HG03558 (cell line): ENCODE results near the gene SH3GL2.

Experiments
- ATAC-seq: cut with Tn5 transposase; IDR thresholded peaks from one replicate; pipeline ENCODE4 v1.9.1; 2021; ENCODE audit warnings: moderate number of reproducible peaks; ENCODE audit not compliant: unreplicated experiment; ENCODE audit errors: extremely low read depth

Gene SH3GL2

DNA sequence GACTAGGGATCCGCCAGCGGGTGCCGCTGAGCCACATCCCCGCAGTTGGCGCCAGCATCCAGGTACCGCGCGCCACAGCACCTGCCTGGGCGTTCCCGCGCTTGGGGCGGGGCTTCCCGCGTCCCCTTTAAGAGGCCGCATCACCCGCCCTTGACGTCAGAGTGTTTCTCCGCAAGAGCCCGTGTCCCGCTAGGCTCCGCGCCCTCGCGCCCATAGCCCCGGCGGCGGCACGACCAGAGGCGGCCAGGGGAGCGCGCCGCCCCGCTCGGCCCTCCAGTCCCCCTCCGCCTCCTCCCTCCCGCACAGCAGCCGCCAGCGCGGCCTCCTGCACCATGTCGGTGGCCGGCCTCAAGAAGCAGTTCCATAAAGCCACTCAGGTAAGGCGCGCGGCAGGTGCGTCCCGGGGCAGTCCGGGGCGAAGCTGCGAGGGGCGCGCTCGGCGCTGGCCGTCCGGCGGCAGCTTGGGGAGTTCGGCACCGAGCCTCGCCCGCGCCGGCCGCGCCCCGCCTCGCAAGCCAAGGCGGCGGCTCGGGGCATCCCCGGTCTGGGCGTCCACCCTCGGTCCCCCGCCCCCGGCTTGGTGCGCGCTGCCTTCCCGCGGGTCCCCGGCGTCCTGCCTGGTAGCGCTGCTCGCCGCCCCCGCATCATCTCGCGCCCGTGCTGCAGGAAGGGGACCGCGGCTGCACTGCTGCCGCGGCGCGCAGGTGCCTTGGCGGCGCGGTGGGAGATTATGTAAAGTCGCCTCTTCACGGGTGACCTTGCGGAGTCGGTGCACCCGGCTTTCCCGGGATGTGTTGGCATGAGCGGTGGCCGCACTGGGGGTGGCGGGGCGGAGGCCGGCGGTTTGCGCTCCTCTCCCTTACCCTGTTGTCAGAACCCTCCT is at the start of gene SH3GL2:
Gene SH3GL2 (plus strand): TSS at position 156 of the 883 bp plus-strand sequence.
- no peak for ATAC-seq

DNA sequence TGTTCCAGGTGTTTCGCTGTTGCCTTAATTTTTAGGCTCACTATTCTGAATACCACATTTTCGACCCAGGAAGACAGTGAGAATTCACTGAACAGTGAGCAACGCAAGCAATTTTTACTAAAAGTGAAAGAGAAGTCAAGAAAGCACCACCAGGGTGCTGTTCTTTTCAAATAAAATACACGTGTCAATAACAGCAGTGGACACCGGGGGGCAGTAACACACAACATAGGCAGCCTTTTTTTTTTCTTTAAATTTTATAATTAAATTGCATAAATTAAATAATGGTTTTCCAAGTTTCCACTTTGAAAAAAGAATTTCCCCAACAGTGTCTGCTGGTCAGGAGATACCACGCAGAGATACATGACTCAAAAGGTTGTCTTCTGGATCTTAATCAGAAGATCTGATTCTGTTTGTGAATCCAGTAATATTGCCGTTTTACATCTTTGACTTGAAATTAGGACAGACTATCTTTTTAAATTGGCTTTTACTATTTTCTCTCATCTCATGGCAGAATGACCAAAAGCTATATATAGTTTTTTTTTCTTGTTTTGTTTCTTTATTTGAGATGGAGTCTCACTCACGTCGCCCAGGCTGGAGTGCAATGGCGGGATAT is 47.1 kb upstream of the SH3GL2 start:
- ATAC-seq = peak; percentile 67

DNA sequence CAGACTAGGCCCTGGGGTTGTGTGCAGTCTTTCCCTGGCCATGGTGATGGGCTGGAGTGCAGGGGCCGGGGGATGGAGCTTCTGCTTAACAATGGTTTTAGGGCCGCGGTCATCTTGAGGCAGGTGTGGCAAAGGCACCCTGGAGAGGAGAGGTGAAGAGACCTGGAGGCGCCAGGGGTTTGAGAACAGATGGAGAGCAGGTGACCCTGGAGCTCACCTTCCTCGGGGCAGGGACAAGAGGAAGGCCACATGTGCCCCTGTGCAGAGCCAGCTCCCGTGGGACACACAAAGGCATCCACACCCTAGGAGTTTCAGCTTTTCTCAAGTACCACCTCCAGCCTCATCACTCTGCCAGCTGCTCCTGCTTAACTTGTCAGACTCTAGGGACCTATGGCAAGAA is 46.4 kb upstream of the SH3GL2 start:
- no peak for ATAC-seq

DNA sequence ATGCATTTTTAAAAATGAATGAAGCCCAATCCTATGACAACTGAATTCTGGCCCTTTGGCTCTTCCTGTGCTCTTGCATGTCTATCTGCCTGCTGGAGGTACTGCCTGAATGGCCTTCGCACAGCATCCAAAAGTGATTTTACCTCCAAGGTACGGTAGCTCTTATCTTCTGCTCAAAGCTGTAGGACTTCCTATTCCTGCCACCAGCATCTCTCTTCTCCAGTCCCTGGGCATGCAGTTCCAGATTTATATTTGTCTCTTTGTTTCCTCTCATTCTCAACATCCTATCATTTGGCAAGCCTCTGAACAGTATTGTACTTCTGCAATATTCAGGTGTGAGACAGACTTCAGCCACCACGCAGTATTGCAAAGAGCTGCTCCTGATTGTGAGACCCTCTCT is 43.7 kb upstream of the SH3GL2 start:
- ATAC-seq = no peak

DNA sequence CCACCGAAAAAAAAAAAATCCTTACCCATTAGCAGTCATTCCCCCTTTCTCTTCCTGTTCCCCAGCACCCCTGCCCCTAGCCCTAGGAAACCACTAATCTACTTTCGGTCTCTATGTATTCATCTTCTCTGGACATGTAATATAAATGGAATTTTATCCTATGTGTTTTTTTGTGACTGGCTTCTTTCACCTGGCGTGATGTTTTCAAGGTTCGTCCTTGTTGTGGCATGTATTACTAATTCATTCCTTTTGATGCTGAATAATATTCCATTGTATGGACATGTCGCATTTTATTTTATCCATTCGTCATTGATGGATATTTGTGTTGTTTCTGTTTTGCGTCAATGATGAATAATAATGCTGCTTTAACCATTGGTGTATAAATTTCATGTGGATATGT is 42.8 kb upstream of the SH3GL2 start:
- ATAC-seq = no peak

DNA sequence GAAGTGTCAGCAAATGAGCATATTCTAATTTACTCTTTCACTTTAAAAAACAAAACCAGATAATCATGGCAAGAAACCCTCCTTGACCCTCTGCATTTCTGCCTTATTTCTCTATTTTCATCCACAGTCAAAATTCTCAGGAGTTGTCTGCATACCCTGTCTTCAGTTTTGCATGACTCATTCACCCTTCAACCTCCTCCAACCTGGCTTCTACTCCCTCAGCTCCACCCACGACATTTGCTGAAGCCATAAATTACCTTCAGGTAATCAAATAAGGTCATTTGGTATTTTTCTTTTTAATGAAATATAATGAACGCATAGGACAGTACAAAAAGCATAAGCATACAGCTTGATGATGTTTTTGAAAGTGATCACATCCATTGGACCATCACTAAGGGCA is 27.8 kb upstream of the SH3GL2 start:
- no peak for ATAC-seq

DNA sequence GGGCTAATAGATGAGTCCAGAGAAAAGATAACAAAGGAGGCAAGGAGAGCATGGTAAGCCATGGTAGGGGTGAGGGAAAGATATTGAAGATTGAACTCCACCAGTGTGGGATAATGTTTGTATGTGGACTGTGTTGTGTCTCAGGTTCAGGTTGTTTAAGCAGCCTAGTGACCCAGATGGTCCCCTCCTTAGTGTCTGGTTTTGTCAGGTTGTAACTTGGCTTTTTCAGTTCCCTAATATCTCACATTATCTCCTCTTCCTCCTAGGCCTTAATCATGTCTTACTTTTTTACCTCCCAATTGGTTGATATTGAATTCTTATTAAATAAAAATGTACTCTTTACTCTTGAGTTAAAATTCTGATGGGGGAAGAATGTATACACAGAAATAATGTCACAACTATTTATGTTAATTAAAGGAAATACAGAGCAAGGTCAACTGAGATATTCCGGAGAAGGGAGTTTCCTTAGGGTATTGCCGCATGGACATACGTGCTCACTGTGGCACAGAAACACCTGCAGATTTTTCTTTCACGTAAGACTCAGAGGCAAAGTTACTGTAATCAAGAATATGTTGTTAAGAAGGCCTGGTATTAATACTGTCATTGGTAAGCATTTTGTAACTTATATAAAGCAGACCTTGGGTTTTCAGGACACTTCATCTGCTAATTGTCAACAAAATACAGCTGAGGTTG is 23.4 kb upstream of the SH3GL2 start:
- no peak for ATAC-seq

DNA sequence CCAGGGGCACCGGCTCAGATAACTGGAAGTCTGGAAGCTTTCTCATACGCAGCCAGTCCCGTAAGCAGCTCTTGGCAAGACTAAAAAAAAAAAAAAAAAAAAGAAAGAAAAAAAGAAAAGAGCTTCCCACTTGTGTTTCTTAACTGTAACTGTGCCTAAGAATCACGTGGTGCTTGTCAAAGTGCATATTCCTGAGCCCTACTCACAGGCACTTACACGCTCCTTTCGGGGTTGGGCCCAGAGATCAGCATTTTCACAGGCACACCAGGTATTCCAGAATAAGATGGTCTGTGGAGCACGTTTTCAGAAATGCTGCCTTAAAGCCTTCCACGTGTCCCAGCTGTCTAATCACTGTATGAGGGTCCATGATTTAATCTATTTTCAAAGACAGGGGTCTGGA is 22.6 kb upstream of the SH3GL2 start:
- ATAC-seq = no peak

DNA sequence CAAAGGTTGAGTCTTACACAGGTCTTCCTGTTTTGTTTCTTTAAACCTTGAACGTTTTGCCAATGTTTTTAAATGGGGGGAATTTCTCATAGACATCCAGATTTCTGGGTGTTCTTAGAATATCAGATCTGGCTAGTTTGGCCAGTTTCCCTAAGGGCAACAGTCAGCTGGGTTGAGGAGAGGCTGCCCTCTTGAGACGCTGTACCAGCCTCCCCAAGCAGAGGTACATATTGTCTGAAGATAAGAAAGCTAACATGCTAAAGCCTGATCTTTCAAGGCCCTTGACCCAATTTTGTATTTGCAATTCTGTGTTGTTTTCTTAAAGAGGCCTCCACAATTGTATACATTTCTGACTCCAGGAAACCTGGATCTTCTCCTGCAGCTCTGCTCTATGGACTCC is 21.9 kb upstream of the SH3GL2 start:
- no peak for ATAC-seq

DNA sequence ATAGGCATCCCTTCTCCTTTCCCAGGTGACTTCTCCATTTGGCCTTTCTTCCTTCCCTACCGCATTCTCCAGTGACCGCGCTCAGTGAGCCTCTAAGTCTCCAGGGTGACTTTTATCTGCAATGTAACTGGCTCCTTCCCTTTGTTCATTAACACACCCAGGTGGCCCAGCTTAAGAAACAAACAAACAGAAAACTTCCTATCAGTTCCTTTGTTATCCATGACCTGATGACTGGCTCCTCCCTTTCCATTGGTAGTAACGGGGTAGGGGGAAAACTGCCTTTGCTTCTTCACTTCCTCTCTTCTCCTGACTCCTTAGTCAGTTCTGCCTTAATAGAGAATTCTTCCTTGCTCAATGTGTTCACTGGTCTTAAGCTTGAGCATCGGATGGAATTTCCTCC is 7.0 kb upstream of the SH3GL2 start:
- no peak for ATAC-seq

DNA sequence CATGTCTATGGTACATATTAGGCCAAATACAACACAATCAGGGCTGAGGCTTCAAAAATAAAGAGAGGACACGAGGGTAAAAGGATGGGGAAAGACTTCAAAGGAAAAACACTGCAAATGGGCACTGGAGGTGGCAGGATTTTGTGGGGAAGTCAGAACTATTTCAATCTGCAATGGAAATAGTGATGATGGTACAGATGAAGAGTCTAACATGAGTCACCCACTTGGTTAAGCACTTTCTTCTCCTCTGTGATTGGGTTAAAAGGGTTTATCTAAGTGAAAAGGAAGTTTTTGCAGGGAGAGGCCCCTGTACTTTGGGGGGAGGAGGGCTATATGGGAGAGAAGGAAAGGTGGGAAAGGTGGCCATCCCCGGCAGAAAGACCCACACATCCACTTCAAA is 4.5 kb upstream of the SH3GL2 start:
- ATAC-seq = no peak

DNA sequence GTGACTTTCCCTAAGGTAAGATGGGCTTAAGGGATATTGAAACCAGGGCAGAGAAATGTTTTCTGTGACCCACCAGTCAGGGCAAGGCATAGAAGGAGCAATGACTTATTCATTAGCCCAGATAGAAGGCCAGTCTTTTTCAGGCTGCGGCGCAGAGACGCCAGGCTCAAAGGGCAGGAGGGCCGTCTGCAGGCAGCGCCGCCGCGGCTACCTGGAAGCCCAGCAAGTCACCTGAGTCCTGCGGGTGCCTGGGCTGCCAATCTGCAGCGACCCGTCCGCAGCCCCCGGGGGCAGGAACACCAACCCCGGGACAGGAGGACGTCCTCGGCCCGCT is 322 bp upstream of the SH3GL2 start:
- no peak for ATAC-seq

DNA sequence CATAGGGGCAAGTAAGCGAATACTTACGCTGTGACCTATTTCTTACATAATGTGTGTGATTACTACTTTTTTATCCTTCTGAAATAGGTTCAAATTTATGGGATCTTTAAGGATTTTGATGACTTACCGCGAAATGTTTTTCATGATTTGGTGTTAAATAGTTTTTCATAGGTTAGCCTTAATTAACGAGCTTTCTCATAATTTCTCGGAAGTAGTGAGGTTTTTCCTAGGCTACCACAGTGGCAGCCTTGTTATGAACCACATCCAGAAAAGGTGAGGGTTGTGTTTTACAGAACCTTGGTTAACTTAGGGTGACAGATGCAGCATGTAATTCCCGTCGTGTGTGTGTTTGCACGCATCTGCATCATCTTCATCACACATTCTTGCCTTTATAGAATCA is 1.3 kb downstream of the SH3GL2 start:
- no peak for ATAC-seq

DNA sequence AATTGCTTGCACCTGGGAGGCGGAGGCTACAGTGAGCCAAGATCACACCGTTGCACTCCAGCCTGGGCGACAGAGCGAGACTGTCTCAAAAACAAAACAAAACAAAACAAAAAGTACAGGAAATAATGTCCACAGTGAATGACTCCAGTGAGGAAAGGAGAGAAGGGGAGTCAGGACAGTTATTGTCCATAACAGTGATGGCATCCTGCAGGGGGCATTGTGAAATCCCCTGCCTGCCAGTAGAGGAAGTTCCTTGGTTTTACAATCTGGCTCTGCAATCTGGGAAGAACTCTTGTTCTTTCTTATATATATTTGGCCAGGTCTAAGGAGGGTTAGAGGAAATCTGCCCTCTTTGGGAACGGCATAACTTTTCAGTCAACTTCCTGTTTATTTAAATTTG is 8.2 kb downstream of the SH3GL2 start:
- no peak for ATAC-seq

DNA sequence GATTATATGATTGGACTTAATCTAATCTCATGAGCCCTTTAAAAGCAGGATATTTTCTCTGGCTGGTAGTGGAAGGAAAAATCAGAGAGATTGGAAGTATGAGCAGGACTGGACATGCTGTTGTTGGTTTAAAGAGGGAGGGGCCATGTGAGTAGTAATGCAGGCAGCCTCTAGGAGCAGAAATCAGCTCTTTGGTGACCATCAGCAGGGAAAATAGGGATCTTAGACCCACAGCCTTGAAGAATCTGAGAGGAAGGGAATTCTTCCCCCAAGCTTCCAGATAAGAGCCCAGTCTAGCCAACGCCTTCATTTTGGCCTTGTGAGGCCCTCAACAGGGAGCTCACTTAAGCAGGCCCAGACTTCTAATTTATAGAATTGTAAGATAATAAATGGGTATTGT is 9.5 kb downstream of the SH3GL2 start:
- ATAC-seq = no peak

DNA sequence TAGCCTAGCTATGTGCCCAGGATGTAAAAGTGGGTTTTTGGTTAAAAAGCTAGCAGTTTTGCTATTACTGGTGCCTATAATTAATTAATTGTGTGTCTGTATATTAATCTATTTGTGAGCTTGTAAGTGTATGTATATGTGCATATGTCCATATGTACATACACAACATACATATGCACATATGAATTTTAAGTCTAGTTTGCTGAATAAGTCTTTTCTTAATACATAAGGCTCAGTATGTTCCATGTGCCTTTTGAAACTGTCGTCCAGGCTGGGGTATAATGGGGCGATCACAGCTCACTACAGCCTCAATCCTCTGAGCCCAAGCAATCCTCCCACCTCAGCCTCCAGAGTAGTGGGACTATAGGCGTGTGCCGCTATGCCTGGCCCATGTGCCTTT is 10.1 kb downstream of the SH3GL2 start:
- no peak for ATAC-seq

DNA sequence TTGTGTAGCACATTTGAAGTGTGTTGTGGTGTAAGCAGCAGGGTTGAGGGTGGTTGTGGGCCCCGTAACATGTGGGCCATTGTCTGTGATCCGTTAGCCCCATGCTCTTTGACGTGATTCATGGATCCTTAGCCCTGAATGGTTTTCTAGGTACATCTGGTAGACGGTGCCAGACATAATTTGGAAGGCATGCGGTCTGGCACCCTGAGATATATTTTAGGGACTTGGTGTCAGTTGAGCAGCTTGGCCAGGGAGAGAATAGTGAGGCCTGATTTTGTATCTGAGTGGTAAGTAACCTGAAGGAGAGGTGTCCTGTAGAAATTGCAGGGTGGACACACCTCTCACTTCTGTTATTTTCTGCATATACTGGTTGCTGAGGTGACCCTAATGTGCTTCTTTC is 10.9 kb downstream of the SH3GL2 start:
- ATAC-seq = no peak

DNA sequence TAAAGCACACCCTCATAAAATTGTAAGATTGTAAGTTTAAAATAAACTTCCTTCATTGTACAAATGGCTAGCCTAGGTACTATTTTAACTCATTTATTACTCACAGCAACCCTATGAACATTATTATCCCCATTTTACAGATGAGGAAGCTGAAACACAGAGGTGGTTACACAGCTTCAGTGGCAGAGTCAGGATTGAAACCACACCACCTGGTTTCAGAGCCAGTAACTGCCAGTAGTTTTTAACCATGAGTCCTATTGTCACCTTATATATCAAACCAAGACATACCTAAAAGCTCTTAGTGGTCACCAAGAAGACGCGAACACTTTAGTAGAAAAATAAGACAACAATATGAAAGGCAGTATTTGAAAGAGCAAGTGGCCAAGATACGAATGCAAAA is 16.1 kb downstream of the SH3GL2 start:
- ATAC-seq = no peak

DNA sequence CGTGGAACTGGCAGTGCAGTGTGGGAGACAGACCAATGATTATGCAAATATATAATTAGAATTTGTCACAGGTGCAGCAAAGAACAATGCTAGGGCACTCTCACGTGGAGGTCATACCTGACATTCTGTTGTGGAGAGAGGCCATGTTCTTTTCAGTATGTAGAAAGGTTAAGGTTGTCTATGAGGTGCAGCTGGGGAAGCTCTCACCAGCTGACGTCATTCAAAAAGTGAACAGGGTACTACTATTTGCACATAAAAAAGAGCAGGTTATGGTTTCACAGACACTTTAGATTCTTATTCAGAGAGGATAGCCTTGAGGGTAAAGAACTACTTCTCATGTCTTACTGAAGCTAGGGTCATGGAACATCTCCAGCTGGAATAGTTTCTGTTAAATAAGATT is 19.1 kb downstream of the SH3GL2 start:
- no peak for ATAC-seq

DNA sequence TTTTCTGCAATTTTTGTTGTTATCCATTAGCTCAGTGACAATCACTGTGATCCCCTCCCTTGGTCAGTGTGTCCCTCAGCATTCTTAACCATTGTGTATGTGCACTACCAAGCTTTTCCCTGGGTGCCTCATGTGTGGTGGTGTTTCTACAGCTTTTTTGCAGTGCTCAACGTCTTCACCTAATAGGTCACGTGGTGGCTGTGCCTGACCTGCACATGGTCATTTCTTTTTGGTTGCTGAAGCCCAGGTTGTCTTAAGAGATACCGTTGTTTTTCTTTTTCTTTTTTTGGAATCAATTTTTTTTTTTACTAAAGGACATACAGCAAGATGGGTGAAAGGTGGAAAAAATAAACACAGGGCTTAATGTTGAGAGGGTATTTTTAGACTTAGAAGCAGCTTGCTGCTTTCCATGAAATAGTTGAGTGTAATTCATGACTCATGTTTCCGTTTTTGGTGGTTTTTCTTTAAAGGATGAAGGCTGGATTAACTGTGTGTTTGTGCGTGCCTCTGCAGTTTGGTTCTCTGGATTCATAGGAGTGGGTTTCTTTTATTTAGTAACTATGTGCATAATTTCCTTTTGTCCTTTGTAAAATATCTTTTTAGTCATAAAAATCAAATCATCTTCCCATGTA is 22.2 kb downstream of the SH3GL2 start:
- no peak for ATAC-seq

DNA sequence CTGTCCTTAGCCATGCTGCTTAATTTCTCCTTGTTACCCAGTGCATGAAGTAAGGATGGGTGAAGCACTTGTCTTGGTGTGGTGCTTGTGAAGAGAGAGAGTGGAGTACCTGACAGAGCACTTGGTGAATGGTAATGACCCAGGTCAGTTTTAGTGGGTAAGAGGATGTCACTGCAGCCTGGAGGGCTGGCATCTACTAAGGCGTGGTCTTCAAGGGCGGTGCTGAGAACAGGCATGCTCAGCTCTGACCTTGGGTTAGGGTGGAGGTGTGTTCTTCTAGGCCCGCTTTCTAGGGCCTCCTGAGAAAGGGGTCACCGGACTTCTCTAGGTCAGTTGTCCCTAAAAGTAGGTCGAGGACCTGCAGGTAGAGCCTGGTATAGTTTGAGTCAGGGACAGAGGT is 25.7 kb downstream of the SH3GL2 start:
- no peak for ATAC-seq
